Measurements from ENCODE around the gene TBCEL.

- TF ChIP-seq CTCF (IDR thresholded peaks at IDR 0.05): no peak
- TF ChIP-seq POLR2A (IDR thresholded peaks at IDR 0.05): no peak
These were observed 18.4 kb downstream of the TBCEL start for GRCh38 chr11:121042296-121042695.
